K562 (cell line): ENCODE measurements around the gene LPIN1. TPM values are rescaled to one million over a fixed set of nuclear protein-coding genes. Genes with fewer than 3 reads are reported as not detected.

ENCODE experiments used
- ATAC-seq: fragments of 200-7000 bp; cut with Tn5 transposase; 3 replicates; pipeline ENCODE4 v1.9.1; 2020; ENCODE audit warnings: moderate library complexity
- BruUV-seq: library from RNA; stranded (reverse); fragments of 400-500 nt; replicated peaks from 2 replicates; lab custom pipeline; 2021; lab: Mats Ljungman, UMichigan
- CTCF ChIA-PET: fragments of 300-600 bp; formaldehyde crosslinking; extraction: SDS; loops from one replicate; lab custom pipeline; 2021; ENCODE audit warnings: low intra/inter-chr PET ratio; lab: Yijun Ruan, JAX
- POLR2A ChIA-PET: fragments of 300-600, 350-650 bp; sonication (Branson Sonifier 250); formaldehyde crosslinking; extraction: SDS; loops from one replicate; lab custom pipeline; 2021; ENCODE audit warnings: antibody characterized with exemption, inconsistent platforms; lab: Yijun Ruan, JAX
- DNase-seq, 4 experiments: peaks; one replicate each; pipeline versions ENCODE4 v3.0.0 to v3.0.0-alpha.2; 2011 to 2018; ENCODE audit warnings: low spot score in 3 of 4, mixed read lengths in 3 of 4; ENCODE audit errors: extremely low read depth in 1 of 4
- FAIRE-seq: peaks from 2 replicates; lab custom pipeline; 2011; peaks lifted over from hg19 to GRCh38; lab: Jason Lieb, UNC
- H2AFZ ChIP-seq: 2 replicates; pipeline ENCODE4 v1.6.0; 2011; ENCODE audit warnings: low read depth, low read length, control low read depth, inconsistent platforms
- H3K27ac ChIP-seq: fragments of 200-600 bp; 3 replicates; pipeline ENCODE4 v1.8.0; 2011; ENCODE audit warnings: low read depth, mild to moderate bottlenecking, control low read depth, inconsistent platforms, low read length, moderate library complexity, mixed read lengths; ENCODE audit errors: extremely low read depth
- H3K27me3 ChIP-seq, 2 experiments: fragments of 300-600 bp in 1 of 2; 2 replicates in 1 of 2; 3 replicates in 1 of 2; pipeline versions ENCODE4 v1.6.0 to v1.8.0; 2011; ENCODE audit warnings: inconsistent platforms in 2 of 2, low read length in 2 of 2, mild to moderate bottlenecking in 1 of 2, mixed read lengths in 1 of 2, moderate library complexity in 1 of 2; ENCODE audit not compliant: control insufficient read depth in 2 of 2, insufficient read depth in 2 of 2
- H3K36me3 ChIP-seq: fragments of 300-600 bp; 3 replicates; pipeline ENCODE4 v1.8.0; 2011; ENCODE audit warnings: mild to moderate bottlenecking, low read length, inconsistent platforms; ENCODE audit not compliant: control insufficient read depth, insufficient read depth
- H3K4me1 ChIP-seq, 2 experiments: fragments of 200-600 bp in 1 of 2; replicated peaks in 1 of 2; 2 replicates in 1 of 2; 3 replicates in 1 of 2; pipeline versions ENCODE4 v1.5.1 to v1.8.0; 2011; ENCODE audit warnings: inconsistent platforms in 2 of 2, low read length in 2 of 2, mild to moderate bottlenecking in 1 of 2, mixed read lengths in 1 of 2, moderate library complexity in 1 of 2; ENCODE audit not compliant: control insufficient read depth in 2 of 2, insufficient read depth in 2 of 2
- H3K4me2 ChIP-seq: 2 replicates; pipeline ENCODE4 v1.6.1; 2011; ENCODE audit warnings: low read length, control low read depth, inconsistent platforms, mixed read lengths; ENCODE audit not compliant: insufficient read depth
- H3K4me3 ChIP-seq: fragments of 200-600 bp; sonication (generic), shearing (Covaris generic); 2 replicates; pipeline ENCODE4 v1.5.1; 2016; ENCODE audit warnings: control low read depth, inconsistent platforms
- H3K79me2 ChIP-seq: fragments of 200-600 bp; 3 replicates; pipeline ENCODE4 v1.8.0; 2011; ENCODE audit warnings: low read length, inconsistent platforms; ENCODE audit not compliant: control insufficient read depth, insufficient read depth
- H3K9ac ChIP-seq, 2 experiments: 2 replicates each; pipeline versions ENCODE4 v1.6.0 to v1.6.1; 2011; ENCODE audit warnings: low read depth in 2 of 2, low read length in 2 of 2, control low read depth in 1 of 2, inconsistent platforms in 1 of 2, mild to moderate bottlenecking in 1 of 2, mixed read lengths in 1 of 2; ENCODE audit not compliant: insufficient read depth in 1 of 2
- H3K9me1 ChIP-seq: one replicate; pipeline ENCODE4 v1.6.0; 2011; ENCODE audit warnings: inconsistent platforms, mild to moderate bottlenecking, low read length, moderate library complexity; ENCODE audit not compliant: control insufficient read depth, insufficient read depth
- H3K9me3 ChIP-seq: replicated peaks from 2 replicates; pipeline ENCODE4 v1.5.1; 2011; ENCODE audit warnings: low read depth, low read length, inconsistent platforms; ENCODE audit not compliant: control insufficient read depth, insufficient read depth
- H4K20me1 ChIP-seq: replicated peaks from 2 replicates; pipeline ENCODE4 v1.6.1; 2011; ENCODE audit warnings: low read length, inconsistent platforms, mixed read lengths; ENCODE audit not compliant: control insufficient read depth, insufficient read depth
- EHMT2 ChIP-seq: fragments of 450-650 bp; IDR thresholded peaks from 2 replicates; pipeline ENCODE4 v1.6.1; 2018; ENCODE audit warnings: antibody characterized with exemption
- HNRNPL ChIP-seq: fragments of 200-400 bp; formaldehyde crosslinking; IDR thresholded peaks from 2 replicates; pipeline ENCODE4 v1.6.1; 2017; ENCODE audit warnings: low read depth, mild to moderate bottlenecking, low read length
- KAT8 ChIP-seq: fragments of 450-650 bp; IDR thresholded peaks from 2 replicates; pipeline ENCODE4 v1.6.1; 2016; ENCODE audit warnings: low read depth, mild to moderate bottlenecking
- NFYB ChIP-seq: IDR thresholded peaks from 2 replicates; pipeline ENCODE4 v1.6.1; 2011; ENCODE audit warnings: mild to moderate bottlenecking, moderate library complexity; ENCODE audit not compliant: insufficient read length; ENCODE audit errors: extremely low read depth
- STAT5B ChIP-seq: fragments of 250-450 bp; sonication (Bioruptor Pico); IDR thresholded peaks from 2 replicates; pipeline ENCODE4 v1.8.0; 2021; ENCODE audit warnings: mild to moderate bottlenecking, inconsistent platforms
- TCF3 ChIP-seq: sonication (generic); formaldehyde crosslinking; IDR thresholded peaks from 2 replicates; pipeline ENCODE4 v1.4.0; 2020; ENCODE audit warnings: mild to moderate bottlenecking, missing genetic modification reagents
- ZBTB1 ChIP-seq: sonication (generic); formaldehyde crosslinking; IDR thresholded peaks from 2 replicates; pipeline ENCODE4 v1.8.1; 2023; ENCODE audit warnings: missing genetic modification reagents, low read depth, mild to moderate bottlenecking, borderline replicate concordance
- ZEB2 ChIP-seq: fragments of 450-650 bp; IDR thresholded peaks from 2 replicates; pipeline ENCODE4 v1.6.1; 2016
- ZNF134 ChIP-seq: fragments of 250-450 bp; sonication (Bioruptor Pico); conservative IDR thresholded peaks from 2 replicates; pipeline ENCODE4 v1.4.0; 2020
- WGBS: fragments of 100-300 bp; shearing (Covaris generic); methylation state at CpG from one replicate; pipeline ENCODE4 v1.1.6; 2016; ENCODE audit warnings: low coverage, mixed read lengths; ENCODE audit not compliant: insufficient coverage; ENCODE audit errors: missing lambda C conversion rate; 5-methylcytosine and 5-hydroxymethylcytosine counted together
- in situ Hi-C: fragments of 300-500 bp; cut with MboI; formaldehyde crosslinking; loops from 4 replicates; pipeline ENCODE4 v1.15.0; 2018; ENCODE audit warnings: inconsistent platforms, mixed read lengths
- intact Hi-C: fragments of 100-400 bp; cut with micrococcal nuclease; formaldehyde crosslinking; loops from 2 replicates; pipeline ENCODE4 v1.14.2; 2022
- polyA plus RNA-seq, 8 experiments: library from polyadenylated mRNA; depleted of rRNA in 4 of 8; stranded (reverse) in 5 of 8; unstranded in 3 of 8; fragments of >200 nt; fragmentation: Nextera tagmentation in 2 of 8; fragmentation: Illumina TruSeq in 1 of 8; extraction: Ambion mirVana in 2 of 8; extraction: Trizol in 1 of 8; gene quantifications; 2 replicates each; pipeline versions ENCODE4 v1.2.1 to v1.2.3, GENCODE V29; 2011 to 2014; ENCODE audit warnings: inconsistent platforms in 1 of 8, missing spikeins in 1 of 8
- total RNA-seq, 7 experiments: library from RNA; depleted of rRNA in 6 of 7; stranded (reverse); fragments of >200 nt in 6 of 7; fragmentation: Illumina TruSeq in 2 of 7; extraction: Trizol in 2 of 7; gene quantifications; 2 replicates each; pipeline versions ENCODE4 v1.2.1 to v1.2.3, GENCODE V29; 2011 to 2021; ENCODE audit warnings: low replicate concordance in 1 of 7
- TF ChIP-seq, protein P1 (sequence below): sonication (generic); formaldehyde crosslinking; IDR thresholded peaks from 2 replicates; pipeline ENCODE4 v1.8.1; 2023; ENCODE audit warnings: mild to moderate bottlenecking, missing genetic modification reagents

LPIN1 gene
- total and polyA plus RNA-seq, 9 of the 15 experiments (the other 6 are each of a cell fraction or from before 2014, with no cell fraction given): 9.2 to 84.0 (median 27.8) TPM

DNA sequence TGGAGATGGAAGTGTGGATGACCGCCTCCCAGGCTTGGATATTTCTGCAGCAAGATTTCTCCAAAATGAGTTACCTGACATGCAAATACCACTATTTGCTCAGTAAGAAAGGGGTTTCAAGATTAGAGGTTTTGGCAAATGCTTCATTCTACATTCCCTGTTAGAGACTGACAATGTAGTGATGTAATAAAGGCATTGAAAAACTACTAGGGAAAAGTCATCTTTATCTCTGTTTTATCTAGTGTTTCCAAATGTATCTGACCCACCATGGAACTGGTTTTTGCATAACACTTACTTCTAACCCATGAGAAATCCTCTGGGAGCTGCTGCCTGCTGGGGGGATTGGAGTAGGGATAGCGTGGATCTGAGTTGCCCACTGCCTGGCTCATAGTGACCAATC, 43.5 kb upstream of the LPIN1 start:
- 50% methylated on average over 2 of the region's 2 CpGs for WGBS
- Histone ChIP-seq H3K4me2 (no peak overlapping the region), H3K4me3 (no peak overlapping the region), H3K79me2 (no peaks in the 10 kb centered on the region), H3K9ac (no peak overlapping the region), H3K4me1 (peaks cover 0 to 7% of the 10 kb centered on the region in 2 experiments; a peak in 2 of 5 replicates), H3K27me3 (peaks cover 0 to 3% of the 10 kb centered on the region in 2 experiments; a peak in 1 of 5 replicates), H3K9me1 (no peaks in the 10 kb centered on the region), H3K27ac (no peak overlapping the region), H2AFZ (no peak overlapping the region), H3K9me3 (peaks cover 2% of the 10 kb centered on the region; the same call in 1 of the 2 replicates), H4K20me1 (no peaks in the 10 kb centered on the region), H3K36me3 (no peaks in the 10 kb centered on the region)
- ChIA-PET POLR2A (no interaction called here), CTCF (no interaction called here)
- no peak for FAIRE-seq
- TF ChIP-seq KAT8 (no peak), TCF3 (CRISPR knock-in tag) (no peak), ZNF134 (no peak), STAT5B (CRISPR knock-in tag) (no peak), ZBTB1 (CRISPR knock-in tag) (no peak), ZEB2 (no peak), EHMT2 (no peak), HNRNPL (no peak), NFYB (no peak)
- TF ChIP-seq, protein P1, sequence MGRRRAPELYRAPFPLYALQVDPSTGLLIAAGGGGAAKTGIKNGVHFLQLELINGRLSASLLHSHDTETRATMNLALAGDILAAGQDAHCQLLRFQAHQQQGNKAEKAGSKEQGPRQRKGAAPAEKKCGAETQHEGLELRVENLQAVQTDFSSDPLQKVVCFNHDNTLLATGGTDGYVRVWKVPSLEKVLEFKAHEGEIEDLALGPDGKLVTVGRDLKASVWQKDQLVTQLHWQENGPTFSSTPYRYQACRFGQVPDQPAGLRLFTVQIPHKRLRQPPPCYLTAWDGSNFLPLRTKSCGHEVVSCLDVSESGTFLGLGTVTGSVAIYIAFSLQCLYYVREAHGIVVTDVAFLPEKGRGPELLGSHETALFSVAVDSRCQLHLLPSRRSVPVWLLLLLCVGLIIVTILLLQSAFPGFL (CRISPR knock-in tag): no peak
- BruUV-seq: no TSS peak
- no peak for ATAC-seq
- intact Hi-C loops (no loop called here), in situ Hi-C loops (no loop called here)
- DNase-seq: no peak
